ENCODE data around the gene TNFRSF21.

GRCh38 chr6:47323321-47323720 is 13.6 kb upstream of the TNFRSF21 start:
- TF ChIP-seq CTCF (IDR thresholded peaks at IDR 0.05; ENCODE audit: borderline replicate concordance, extremely low read depth, low read length, poor library complexity, severe bottlenecking), result no peak
- TF ChIP-seq EZH2 (IDR thresholded peaks at IDR 0.05; ENCODE audit: borderline replicate concordance, low read depth, low read length, severe bottlenecking), result no peak

All from DND-41 (cell line).